Stimulated activated CD8-positive, alpha-beta memory T cell treated with anti-CD3 and anti-CD28 coated beads, Interleukin-2, amount 100 ng/mL, for 1 hour (primary cell): ENCODE results near the gene MUC6.

Experiments used
- DNase-seq, 2 donors: peaks; one replicate each; pipeline ENCODE4 v3.0.0-alpha.2; 2020; ENCODE audit warnings: low read depth in 2 of 2

Gene MUC6

GRCh38 chr11:1036931-1037330 lies 413 bp upstream of the MUC6 start:
- no peak for DNase-seq

DNA sequence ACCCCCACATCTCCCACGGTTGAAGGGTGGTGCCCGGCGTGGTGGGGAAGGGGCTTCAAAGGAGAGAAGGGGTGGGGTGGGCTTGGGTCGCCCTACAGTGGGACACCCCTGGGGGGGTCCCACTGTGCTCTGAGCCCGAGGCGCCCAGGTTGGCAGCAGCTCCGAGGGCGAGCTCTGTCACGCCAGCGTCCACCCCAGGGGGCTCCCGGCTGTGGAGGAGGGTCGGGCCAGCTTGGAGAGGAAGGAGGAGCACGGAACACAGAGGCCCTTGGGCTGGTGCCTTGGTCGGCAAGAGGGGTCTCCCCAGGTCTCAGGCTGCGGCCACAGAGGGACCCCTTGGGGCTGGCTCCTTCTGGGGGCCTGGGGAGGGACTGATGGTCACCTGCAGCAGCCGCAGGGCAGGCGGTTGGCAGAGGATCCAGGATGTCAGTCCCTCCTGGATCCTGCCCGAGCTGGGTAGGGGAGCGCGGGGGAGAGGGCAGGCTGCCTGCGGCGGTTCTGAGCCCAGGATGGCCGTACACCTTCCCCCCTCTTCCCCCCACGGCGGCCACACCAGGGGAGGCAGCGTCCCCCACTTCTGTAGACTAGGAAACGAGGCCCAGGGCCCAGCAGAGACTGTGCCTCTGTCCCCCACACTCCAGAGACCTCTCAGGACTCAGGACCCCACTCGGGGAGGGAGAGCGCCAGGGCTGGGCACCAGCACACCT lies 788 bp downstream of the MUC6 start:
- DNase-seq: no peak

- no peak for DNase-seq
Measured at GRCh38 chr11:1034456-1035295, 1.8 kb downstream of the MUC6 start.

DNA sequence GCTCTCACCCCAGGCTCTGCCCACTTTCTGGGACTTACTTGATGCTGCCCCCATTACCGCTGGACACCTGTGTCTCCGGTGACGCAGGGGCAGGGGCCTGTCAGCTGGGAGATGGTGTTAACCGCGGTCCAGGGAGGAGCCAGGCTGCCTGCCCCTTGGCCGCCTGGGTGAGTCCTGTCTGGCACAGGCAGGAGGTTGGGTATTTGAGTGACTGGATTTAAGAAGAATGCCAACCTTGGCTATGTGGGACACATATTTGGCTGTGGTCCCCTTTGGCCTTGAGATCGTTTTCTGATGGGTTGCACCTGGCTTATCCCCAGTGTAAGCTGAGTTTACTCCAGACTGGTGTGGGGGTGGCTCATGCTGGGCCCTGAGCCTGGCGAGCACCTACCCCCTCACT lies 2.5 kb downstream of the MUC6 start:
- DNase-seq: no peak

DNA sequence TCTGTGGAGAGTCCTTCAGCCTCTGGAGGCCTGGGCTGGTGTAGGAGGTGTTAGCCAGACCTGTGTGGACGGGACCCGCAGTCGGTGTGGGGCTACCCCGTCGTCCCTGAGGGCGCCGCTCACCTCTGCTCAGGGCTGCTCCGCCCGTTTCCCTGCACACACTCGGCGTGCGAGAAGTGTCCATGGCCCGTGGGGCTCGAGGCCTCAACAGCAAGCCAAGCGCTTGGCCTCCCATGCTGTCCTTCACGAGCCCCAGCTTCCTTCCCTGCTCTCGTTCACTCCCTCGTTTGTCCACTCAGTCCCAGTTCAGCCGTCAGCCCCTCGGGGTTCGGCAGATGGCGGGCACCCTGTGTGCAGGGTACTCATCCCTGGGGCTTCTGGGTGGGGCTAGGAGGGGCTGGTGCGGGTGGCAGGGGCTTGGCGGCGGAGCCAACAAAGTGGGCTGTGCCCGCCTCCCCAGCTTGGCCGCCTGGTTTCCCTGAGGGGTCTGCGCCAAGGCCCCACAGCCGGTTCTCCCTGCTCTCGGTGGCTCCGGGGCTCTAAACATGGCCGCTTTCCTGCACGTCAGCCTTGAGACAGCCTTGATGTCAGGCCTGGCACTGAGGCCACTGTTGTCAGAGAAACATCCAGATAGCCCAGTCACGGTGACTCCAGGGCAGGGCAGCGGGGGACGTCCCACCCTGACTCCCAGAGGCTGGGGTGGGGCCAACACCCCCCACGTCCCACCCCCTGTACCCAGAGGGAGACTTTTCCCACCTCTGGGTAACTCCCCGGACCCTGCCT lies 3.3 kb downstream of the MUC6 start:
- no peak for DNase-seq

DNA sequence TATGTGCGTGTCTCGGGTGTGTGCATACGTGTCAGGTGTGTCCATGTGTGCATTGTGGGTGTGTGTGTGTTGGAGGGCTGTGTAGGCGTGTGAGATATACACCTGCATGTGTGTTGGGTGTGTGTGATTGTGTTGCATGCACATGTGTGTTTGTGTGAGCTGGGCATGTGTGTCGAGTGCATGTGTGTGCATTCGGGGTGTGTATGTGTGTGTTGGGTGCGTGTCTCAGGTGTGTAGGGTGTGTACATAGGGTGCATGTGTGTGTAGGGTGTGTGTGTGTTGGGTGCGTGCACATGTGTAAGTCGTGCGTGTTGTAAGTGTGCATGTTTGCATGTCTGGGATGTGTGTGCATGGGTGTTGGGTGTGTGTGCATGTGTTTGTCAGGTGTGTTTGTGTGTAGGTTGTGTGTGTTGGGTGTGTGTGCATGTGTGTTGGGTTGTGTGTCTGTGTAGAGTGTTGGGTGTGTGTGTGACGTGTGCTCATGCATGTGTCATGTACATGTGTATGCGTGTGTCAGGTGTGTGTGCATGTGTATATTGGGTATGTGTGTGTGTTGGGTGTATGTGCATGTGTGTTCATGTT lies 4.1 kb downstream of the MUC6 start:
- DNase-seq: no peak

GRCh38 chr11:1031121-1031899 lies 5.2 kb downstream of the MUC6 start:
- DNase-seq: no peak

DNA sequence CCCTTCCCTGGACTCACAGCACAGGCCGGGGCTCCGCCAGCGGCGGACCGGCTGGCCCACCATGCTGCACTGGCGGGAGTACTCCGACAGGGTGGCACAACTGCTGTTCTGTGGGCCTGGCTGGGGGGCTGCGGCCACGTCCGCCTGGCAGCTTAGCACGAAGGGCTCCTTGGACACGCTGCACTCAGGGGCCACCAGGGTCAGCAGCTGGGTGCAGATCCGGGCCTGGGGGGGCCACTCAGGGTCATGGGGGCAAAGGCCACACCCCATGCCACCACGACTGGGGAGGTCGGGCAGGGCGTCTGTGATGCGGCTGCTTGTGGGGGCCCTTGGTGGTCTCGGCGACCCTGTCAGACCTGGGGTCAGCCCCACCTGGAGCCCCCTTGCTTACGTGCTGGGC lies 6.0 kb downstream of the MUC6 start:
- DNase-seq: no peak

- no peak for DNase-seq
Measured at GRCh38 chr11:1030086-1030485, 6.4 kb downstream of the MUC6 start.

DNA sequence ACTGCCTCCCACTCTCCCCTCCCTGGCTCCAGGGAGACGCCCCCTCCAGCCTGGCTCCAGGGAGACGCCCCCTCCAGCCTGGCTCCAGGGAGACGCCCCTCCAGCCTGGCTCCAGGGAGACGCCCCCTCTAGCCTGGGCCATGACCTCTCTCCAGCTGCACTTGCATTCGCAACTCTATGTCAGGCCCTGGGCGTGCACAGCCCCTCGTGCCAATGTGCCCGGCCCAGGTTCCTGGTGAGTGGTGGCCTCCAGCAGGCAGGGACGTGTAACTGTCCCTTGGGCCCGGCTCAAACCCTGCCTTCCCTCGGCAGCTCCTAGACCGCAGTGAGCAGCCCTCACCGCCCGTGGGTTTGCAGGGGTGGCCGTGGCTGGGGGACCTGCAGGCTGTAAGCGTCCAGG lies 6.9 kb downstream of the MUC6 start:
- DNase-seq: no peak

DNA sequence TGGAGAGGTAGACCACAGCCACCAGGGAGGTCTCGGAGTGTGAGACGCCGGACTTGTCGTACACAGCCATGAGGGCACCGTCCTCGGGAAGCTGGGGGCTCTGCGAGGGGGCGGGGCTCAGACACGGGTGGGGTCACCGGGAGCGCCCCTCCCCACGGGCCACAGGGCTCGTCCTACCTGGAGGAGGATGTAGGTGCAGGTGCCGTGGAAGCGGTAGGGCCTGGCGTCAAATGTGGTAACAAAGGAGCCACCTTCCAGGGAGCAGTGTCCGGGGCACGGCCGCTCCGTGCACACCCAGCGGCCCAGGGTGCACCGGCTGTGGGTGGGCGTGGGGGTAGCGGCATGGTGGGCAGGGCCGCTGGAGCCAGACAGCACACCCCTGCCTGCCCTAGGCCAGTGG lies 7.5 kb downstream of the MUC6 start:
- DNase-seq: no peak

DNA sequence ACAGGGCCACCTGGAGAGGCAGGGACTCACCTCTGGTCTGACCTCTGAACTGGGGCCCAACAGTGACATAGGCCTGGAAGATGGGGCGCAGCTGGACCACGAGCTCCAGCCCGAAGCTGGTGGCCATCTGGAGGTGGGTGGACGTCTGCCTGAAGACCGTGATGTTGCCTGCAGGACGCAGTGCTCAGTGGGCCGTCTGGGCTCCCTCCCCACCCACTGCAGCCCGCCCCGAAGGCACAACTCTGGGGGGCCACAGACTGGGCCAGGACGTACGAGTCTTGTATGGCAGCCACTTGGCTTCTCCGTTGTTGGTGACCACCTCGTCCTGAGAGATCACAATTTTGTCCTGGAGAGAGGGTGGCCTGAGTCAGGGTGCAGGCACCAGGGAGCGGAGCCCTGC lies 7.9 kb downstream of the MUC6 start:
- DNase-seq: no peak

DNA sequence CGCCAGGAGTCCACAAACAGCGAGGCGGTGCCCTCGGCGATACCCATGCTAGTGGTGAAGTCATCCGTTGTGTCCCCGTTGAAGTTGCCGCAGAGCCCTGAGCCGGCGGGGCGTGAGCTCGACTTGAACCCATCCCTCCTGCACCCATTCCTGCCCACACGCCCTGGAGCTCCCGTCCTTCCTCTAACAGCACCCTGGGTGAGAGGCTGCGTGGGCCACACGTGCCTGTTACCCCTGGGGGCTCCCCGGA lies 8.3 kb downstream of the MUC6 start:
- DNase-seq: no peak

DNA sequence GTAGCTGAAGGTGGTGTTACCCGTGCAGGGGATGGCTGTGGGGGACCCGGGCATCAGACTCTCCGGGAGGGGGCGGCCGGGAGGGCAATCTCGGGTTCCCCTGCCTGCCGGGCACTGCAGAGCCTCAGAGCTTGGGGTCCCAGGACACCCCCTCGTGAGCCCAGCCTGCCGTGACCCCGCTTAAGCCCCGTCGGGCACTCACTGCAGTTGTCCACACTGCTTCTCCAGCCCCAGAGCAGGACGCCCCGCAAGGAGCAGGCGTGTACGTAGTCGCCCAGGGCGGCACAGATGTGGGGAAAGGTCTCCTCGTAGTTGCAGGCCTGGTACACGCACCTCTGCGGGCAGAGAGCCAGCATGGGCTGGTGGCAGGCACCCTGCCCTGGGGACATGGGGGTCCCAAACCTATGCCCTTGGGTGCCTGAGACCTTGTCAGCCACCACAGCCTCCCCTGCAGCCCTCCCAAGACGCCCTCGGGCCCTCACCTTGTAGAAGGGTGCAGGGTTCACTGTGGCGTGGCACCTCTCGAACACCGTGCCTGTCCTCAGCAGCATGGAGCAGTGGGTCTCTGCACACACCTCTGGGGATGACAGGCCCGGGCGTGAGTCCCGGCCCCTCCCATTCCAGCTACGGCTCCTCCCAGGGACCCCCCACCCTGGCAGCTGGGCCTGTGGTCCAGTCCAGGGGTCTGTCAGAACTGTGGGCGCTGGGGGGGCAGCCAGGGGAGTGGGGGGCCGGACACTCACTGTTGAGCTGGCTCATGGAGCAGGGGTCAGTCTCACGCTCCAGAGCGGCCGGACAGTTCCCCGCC lies 8.8 kb downstream of the MUC6 start:
- no peak for DNase-seq

- DNase-seq: no peak
Measured at GRCh38 chr11:1026641-1027482, 9.7 kb downstream of the MUC6 start.

GRCh38 chr11:1026163-1026450 lies 10.4 kb downstream of the MUC6 start:
- DNase-seq: no peak

DNA sequence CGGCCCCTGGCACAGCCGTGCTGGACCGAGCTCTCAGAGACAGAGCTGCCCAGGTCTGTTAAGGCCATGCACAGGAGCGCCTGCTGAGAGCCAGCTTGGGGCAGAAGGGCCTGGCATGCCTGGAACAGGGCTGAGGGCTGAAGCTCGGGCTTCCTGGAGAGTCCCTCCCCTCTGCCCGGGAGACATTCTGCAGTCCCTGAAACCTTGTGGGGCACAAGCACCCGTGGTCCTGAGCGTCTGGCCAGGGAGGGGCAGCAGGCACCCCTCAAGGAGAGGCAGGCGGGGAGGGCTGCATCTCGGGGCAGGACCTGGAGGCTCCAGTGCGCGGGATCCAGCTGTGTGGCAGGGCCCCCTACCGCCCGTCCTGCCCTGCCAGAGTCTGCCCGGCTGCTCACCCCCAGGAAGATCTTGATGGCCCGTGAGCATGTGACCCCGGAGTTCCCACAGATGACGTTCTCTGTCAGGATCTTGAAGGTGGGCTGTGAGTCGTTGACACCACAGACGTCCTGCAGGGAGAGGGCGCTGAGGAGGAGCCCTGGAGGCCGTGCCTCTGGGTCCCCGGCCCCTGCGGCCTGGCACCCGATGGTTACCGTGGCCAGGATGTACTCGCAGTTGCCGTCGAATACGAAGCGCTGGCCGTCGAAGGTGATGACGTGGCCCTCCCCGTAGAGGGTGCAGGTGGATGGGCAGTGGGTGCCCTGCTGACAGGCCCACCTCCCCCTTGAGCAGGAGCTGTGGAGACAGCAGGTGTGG lies 10.9 kb downstream of the MUC6 start:
- DNase-seq: no peak

DNA sequence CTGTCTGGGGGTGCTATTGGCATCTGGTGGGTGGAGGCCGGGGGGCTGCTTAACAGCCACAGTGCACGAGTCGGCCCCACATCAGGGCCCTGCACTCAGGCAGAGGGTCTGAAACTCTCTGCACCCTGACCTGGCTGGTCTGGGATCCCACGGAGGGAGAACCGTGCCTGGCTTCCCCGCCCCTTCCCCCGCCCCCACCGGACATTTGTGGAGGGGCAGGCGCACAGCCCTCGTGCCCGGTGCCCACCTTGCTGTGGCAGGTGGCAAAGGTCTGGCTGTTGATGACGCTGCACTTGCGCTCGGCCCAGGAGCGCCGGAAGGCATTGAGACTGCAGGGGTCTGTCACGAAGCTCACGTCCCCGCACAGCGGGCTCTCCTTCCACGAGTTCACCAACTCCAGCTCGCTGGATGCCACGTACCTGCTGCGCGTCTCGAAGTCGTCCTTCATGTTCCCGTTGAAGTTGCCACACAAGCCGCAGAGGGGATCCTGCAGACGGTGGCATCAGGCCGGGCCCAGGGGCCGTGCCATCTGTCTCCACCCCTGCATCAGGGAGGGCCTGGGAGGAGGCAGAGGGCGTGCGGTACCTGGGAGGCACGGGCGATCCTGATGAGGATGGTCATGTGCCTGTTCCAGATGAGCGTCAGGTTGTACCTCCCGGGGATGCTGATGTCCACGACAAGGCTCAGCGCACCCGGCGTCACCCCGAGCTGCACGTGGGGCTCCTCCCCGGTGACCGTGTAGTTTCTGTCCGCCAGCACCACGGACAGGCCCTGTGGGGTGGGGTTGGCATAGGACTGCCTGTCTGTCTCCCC lies 11.7 kb downstream of the MUC6 start:
- DNase-seq: no peak
